Stimulated activated CD8-positive, alpha-beta memory T cell treated with anti-CD3 and anti-CD28 coated beads, Interleukin-15, amount 100 ng/mL, for 1 hour (primary cell): ENCODE data around the gene GREM2.

ENCODE experiments used
- DNase-seq: peaks from one replicate; pipeline ENCODE4 v3.0.0-alpha.2; 2020; ENCODE audit warnings: low read depth

GREM2 gene

DNA sequence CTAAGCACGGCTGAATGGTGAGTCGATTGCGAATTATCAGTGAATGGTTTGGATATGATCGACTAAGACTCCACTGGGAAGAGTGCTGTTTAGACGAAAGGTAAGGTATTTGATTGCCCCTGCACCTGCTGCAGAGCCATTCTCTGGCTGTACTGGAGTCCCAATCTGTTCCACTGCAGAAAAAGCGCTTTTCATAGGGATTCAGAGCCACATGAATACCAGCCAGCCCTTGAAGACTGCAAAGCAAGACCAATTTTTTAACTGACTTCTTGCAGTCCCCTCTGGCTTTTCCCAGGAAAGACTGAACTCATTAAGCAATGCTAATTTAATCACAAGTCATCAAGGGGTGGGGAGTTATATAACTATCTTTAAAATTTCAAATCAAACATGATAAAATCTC, 1.3 kb downstream of the GREM2 start:
- no peak for DNase-seq

GRCh38 chr1:240609527-240610060, 2.4 kb downstream of the GREM2 start:
- no peak for DNase-seq

- DNase-seq = no peak
Measured at GRCh38 chr1:240608707-240609106, 3.2 kb downstream of the GREM2 start.

DNA sequence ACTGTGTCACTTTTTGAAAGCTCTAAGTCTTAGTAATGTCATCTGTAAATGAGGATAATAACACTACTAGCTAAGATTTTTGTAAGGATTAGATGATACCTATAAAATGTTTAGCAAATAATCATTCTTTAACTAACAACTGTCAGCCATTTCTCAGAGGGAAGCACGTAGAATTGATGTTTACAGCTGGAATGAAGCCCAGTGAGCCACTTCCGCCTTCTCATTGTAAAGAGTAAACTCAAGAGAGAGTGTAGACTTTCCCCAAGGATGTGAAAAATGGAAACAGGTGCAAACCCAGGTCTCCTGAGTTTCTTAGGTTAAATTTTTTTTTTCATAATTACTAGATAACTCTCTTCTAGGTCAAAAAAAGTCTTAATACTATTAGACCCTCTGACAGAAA, 4.9 kb downstream of the GREM2 start:
- no peak for DNase-seq

DNA sequence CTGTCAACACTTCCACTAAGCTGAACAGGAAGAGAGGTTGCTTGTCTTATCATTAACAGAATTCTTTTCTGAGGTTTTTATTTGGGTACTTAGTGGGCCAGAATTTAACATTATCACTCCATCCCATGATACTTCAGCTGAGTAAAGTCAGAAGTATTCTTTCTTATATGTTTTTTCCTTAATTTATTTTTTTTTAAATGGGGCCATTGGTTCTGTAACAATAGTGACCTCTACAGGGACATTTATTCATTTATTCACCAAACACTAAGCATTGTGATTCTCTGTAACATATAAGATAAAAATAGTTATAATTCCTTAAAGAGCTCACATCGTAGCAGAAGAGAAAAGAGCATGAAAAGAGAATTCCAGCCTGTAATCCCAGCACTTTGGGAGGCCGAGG, 9.8 kb downstream of the GREM2 start:
- no peak for DNase-seq

- DNase-seq = no peak
Measured at GRCh38 chr1:240599830-240600229, 12.1 kb downstream of the GREM2 start.

DNA sequence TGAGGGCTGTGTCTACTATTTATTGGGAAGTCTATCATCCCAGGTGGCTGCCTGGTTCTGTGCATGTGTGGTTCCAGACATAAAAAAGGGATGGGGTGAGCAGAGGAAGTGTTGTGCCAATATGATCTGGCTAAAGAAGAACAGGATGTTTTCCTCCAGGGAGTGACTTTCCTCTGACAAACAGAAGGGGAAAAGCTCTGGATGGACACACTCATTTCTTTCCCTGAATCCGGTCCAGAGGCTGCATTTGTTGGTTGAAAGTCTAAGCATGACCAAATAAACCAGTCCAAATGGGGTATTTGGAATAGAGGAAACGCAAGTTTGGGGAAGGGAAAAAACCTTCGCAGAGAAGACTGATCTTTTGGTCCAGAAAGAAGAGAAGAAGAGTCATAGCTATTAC, 12.7 kb downstream of the GREM2 start:
- DNase-seq = no peak

DNA sequence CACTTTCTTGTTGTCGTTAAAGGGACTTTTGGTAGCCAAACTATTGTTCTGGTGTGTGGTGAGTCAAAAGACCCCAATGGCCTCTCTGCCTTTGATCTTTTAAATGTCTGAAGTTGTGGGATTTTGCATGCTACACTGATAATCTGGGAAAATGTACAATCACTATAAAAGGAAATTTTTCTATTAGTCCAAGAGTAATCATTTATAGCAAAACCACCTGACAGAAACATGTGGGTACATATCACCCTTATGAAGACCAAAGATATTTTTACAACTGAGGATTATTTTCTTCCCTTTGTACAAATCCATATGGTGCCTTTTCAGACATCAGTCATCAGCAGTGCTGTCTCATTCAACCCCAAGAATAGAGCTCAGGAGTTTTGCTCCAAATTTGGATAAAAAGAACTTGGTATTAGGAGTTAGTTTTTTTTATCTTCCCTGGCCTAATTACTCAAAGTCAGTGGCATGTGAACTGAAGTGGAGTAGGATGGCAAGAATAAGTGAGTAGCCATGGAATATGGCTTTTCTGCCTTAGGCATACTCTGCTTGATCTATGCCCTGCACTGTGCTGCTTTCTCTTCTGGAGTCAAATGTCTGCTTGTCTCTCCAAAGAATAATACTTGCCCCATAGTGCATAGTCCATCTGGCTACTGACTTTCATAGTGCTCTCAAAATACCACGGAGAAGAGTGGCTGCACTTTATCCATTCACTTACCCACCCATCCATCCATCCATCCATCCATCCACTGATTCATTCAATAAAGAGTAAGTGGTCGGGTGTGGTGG, 13.5 kb downstream of the GREM2 start:
- DNase-seq = no peak

DNA sequence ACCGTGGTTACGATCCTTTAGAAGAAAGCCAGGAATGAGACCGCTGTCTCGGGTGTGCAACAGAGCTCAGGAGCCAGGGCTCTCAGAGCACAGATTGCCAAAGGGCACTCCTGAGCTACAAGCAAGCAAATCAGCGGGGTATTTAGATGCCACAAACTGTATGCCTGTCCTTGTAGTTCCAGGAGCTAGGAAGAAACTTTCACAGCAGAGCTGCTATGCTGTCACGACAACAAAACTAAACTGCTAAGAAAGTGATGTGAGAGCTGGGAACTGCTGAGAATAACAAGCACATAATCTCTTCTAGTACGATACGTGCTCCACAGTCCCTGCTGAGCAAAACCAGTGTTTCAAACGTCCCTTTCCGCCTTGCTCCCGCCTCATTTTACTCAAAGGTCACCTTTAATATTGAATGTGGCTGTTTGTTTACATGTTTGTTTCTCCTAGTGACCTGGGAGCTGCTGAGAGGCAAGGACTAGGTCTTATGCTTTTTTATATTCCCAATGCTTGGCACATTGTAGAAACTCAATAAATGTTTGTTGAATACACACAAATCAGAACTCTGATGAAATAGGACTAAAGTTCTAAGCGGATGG, 14.7 kb downstream of the GREM2 start:
- DNase-seq = no peak

DNA sequence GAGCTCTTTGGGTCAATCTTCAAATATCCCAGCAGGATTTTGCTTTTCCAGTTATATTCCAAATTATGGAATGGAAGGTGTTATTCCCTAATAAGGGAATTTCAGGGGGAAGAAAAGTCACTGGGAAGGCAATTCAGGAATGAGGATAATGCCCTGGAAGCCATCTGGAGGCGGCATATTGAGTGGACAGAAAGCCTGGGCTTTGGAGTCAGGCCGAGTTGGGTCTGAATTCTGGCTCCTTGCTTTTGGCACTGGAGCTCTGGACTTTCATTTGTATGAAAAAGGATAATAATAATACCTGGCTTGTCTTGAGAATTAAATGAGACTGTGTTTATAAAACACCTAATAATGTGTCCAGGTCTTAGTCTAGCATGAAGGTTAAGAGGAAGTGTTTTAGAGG, 16.5 kb downstream of the GREM2 start:
- no peak for DNase-seq

DNA sequence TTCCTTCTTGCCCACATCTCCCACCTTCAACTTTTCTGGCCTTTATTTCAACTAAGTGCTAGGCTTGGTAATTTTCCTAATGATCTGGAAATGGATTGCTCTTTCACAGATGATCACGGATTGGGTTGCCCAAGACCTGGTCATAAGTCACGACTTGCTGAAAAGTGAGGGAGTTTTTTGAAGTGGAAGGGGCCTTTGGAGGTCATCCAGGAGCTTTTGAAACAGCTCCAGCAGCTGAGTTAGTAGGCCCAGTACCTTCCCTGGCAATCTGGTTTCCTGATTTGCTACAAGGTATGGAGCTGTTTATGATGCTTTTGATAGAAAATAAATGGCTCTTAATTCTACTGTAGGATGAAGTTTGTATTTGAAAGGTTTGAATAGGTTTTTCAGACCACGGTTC, 20.4 kb downstream of the GREM2 start:
- no peak for DNase-seq

DNA sequence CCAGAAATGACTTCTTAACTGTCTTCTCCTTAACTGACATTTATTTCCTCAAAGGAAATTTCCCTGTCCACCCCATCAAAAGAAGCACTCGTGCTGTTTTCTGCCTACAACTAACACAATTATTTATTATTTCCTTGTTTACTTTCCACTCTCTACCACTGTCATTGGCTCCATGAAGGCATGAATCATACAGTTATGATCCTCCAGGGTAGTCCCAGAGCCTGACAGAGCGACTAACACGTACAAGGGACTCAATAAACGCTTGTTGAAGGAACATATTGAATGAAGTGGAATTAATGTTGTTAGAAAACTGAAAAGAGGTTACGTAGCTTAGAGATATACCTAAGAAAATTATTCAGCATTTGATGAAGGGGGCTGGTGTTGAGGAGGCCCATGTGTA, 20.9 kb downstream of the GREM2 start:
- DNase-seq = no peak

GRCh38 chr1:240589585-240590110, 22.3 kb downstream of the GREM2 start:
- no peak for DNase-seq

- no peak for DNase-seq
Measured at GRCh38 chr1:240586006-240586405, 25.9 kb downstream of the GREM2 start.

DNA sequence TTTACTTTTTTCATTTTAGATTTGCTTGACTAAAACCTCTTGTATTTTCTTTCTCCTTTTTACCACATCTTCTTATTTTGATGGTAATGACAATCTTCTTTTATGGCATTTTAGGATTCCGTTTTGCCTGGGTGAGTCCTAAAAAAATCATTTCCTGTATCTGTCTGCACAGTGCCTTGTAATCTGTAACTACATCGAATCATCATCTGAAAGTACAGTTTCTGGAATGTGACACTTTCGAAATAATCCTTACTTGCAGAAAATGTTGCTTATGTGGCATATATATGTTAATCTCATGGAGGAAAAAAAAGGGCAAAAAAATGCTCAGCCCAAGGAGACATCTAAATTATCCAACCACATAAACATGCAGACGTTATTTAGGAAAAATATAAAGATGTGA, 29.0 kb downstream of the GREM2 start:
- DNase-seq = no peak

DNA sequence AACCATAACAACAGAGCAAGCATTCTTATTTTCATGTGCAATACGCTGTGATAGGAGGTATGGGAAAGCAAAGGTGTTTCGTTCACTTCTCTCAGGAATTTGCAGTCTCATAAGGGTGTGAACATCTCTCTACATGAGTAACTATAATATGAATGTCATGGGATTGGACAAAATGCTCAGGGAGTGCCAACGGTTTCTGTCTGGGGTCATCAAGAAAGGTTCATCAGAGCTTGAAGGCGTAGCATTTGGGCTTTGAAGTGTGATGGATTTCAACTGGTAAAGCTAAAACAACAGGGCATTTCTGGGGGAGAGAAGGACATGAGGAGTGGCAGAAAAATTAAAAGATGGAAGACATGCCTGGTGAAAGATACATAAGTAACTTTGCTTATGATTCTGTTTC, 32.4 kb downstream of the GREM2 start:
- DNase-seq = no peak

DNA sequence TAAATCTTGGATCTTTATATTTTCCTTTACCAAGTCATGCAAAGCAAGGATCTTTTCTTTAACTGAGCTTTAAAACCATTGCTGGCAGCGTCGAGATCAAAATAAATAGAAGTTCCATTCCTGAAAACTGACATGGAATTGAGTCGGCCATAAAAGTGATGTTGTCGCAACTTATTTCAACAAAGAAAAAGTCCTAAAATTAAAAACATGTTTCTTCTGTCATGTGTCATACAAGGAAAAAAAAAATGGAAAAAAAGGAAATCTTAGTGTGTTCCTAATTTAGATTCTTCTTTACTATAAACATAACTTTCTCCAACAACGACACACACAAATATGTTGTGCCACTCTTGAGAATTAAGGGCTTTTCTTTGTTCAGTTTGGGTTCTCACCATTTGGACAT, 34.9 kb downstream of the GREM2 start:
- DNase-seq = no peak

DNA sequence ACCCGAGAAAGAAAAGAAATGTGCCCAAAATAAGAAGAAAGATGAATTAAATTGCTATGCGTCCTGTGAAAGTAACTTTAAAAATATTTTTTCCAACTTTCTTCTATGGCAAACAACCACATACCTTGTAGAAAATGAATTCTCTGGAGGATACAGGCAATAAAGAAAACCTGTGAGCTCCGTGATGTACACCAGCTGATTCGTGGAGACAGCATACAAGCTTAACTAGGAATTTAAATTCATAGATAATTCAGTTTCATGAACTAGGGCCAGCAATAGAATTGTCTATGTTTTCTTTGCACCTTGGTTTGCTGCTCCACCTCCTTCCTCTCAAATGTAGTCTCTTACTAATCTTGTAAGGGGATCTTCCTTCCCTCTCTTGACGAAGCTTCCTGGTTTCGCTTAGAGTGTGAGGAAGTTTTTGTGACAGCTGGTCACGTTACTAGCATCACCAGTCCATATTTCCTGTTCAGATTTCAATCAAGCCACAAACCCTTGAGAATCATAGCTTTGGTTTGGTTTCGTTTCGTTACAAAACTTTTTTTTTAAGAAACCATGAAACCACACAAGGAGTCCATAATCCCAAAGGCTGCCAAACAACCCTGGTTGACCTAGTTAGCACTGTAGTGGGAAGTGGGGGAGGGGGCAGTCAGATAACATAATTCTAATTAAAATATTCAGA, 35.8 kb downstream of the GREM2 start:
- peak; percentile 4 for DNase-seq

GRCh38 chr1:240572328-240572727, 39.6 kb downstream of the GREM2 start:
- no peak for DNase-seq

- no peak for DNase-seq
Measured at GRCh38 chr1:240571782-240572181, 40.2 kb downstream of the GREM2 start.

DNA sequence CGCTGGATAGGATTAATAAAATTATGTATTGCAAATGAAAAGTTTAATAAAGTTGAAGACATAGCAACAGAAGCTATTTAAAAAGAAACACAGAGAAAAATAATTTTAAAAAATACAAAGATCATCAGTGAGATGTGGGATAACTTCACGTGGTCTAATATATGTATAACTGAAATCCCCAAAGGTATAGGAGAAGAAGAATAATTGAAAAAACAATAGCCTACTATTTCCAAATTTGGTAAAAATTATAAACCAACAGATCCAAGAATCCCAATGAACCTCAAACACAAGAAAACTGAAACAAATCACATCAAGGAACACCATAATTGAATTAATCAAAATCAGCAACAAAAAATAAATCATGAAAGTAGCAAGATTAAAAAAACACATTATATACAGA, 44.9 kb downstream of the GREM2 start:
- no peak for DNase-seq

DNA sequence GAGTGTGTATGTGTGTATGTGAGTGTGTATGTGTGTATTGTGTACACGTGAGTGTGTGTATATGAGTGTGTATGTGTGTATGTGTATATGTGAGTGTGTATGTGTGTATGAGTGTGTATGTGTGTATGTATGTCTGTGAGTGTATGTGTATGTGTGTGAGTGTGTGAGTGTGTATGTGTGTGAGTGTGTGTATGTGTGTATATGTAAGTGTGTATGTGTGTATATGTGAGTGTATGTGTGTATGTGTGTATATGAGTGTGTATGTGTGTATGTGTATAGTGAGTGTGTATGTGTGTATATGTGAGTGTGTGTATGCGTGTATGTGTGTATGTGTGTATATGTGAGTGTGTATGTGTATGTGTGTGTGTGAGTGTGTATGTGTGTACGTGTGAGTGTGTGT, 49.2 kb downstream of the GREM2 start:
- no peak for DNase-seq

- DNase-seq = no peak
Measured at GRCh38 chr1:240562111-240562590, 49.8 kb downstream of the GREM2 start.
